Right lobe of liver (tissue), 4 donors: ENCODE results near the gene GPR35.

ENCODE experiments used
- POLR2A ChIP-seq: fragments of 450-650 bp; IDR thresholded peaks from one replicate; pipeline ENCODE4 v1.6.1; 2017; ENCODE audit warnings: antibody characterized with exemption, mild to moderate bottlenecking
- TF ChIP-seq, protein P1 (sequence below), 4 donors: fragments of 200-600 bp in 3 of 4; fragments of 450-650 bp in 1 of 4; IDR thresholded peaks; one replicate each; pipeline versions ENCODE4 v1.5.1 to v1.8.0; 2016 to 2022; ENCODE audit warnings: antibody characterized with exemption in 4 of 4, mild to moderate bottlenecking in 2 of 4
- donor health status: DM: no; HTN: no; CAD: no.
- donor health status: DM: no; HTN: no; CAD: no.
- donor health status: DM: no; HTN: yes; CAD: no.

DNA sequence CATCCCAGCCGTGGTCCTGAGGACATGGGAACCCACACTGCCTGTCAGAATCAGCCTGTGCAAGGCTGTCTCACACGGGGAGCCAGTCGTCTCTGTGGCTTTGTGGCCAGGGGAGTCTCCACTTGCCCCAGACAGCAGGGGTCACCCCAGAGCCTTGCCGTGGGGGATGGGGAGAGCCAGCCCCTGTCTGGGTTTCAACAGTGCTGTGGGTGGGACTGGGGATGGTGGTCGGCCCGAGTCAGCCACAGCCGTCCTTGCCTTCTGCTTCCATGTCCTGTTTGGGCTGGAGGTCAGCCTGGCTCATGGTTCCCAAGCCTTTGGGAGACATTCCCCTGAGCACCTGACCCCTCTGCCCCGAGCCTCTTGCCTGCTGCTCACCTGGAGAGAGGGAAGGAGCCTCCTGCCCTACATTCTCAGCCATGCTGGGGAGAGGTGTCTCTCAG lies 19.6 kb downstream of the GPR35 start:
- TF ChIP-seq, protein P1, sequence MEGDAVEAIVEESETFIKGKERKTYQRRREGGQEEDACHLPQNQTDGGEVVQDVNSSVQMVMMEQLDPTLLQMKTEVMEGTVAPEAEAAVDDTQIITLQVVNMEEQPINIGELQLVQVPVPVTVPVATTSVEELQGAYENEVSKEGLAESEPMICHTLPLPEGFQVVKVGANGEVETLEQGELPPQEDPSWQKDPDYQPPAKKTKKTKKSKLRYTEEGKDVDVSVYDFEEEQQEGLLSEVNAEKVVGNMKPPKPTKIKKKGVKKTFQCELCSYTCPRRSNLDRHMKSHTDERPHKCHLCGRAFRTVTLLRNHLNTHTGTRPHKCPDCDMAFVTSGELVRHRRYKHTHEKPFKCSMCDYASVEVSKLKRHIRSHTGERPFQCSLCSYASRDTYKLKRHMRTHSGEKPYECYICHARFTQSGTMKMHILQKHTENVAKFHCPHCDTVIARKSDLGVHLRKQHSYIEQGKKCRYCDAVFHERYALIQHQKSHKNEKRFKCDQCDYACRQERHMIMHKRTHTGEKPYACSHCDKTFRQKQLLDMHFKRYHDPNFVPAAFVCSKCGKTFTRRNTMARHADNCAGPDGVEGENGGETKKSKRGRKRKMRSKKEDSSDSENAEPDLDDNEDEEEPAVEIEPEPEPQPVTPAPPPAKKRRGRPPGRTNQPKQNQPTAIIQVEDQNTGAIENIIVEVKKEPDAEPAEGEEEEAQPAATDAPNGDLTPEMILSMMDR (IDR thresholded peaks at IDR 0.05), result no peak
- TF ChIP-seq POLR2A, result no peak
